ENCODE measurements around the gene PHF20.
"Not testable (repeated sequence)": the region's sequence is repeated elsewhere in the genome, so short reads cannot be mapped to it uniquely, and the experiment has no call there.

PHF20 gene

DNA sequence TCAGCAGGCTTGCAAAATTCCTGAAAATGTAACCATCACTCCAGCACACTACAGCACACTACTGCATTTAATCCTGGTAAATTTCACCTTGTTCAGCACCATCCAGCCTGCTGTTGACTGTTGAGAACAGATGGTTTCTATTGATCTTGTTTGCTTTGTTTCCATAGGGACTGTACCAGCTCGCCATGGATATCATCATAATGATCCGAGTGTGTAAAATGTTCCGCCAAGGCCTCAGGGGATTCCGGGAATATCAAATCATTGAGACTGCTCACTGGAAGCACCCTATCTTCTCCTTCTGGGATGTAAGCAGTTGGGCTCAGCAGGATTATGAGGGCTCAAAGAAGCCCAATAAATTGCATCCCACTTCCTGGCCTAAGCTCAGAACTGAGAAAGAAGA, 200.6 kb downstream of the PHF20 start:
- no peak for DNase-seq

- no peak for DNase-seq
Observed at GRCh38 chr20:35974256-35974655, 202.4 kb downstream of the PHF20 start.

DNA sequence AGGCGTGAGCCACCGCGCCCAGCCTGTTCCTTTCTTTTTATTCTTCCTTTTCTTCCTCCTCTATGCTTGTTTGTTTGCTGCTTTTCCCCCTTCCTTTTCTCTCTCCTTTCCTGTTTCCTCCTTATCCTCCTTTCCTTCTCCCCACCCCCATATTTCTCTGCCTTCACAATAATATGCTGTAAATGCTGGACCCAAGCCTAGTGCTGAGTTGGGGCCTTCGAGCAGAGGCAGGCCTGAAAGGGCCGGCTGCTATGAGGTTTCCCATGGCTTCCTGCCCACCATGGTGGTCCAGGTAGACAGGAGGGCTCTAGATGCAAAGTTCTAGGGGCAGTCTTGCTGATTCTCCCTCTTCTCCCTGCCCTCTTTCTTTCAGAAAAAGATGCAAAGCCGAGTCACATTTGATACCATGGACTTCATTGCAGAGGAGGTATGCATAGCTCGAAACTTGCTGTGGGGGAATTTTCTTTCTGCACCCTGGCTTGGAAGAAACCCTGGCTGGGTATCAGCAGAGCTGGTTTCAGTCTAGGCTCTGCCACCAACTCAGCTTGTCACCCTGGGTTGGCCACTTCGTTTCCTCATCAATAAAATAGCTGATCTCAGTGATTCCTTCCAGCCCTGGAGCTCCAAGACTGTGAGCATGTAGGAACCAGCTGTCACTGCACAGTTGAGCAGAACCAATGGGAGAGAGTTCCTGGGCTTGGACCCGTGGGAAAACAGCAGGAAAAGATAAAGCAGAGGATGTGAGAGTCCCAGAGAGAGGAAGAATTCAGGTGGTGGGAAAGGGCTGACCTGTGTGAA, 204.0 kb downstream of the PHF20 start:
- no peak for DNase-seq

- DNase-seq, result no peak
Observed at GRCh38 chr20:35978041-35978513, 206.3 kb downstream of the PHF20 start.

DNA sequence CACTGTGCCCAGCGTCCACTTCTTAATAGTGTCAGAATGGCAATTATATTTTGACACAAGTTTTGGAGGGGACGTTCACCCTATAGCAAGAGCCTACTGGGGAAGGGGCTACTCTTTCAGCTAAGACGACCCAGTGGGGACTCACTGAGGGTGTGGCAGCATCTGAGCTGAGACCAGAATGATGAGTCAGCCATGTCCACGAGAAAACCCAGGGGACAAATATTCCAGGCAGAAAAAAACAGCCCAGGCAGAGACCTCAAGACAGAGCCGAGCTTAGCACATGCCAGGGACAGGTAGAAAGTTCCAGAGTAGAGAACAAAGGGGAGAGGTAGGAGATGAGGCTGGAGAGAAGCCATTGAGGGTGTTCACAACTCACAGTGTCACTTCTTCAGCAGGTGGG, 207.7 kb downstream of the PHF20 start:
- DNase-seq, result no peak

GRCh38 chr20:35981969-35982368, 210.2 kb downstream of the PHF20 start:
- DNase-seq, result no peak

DNA sequence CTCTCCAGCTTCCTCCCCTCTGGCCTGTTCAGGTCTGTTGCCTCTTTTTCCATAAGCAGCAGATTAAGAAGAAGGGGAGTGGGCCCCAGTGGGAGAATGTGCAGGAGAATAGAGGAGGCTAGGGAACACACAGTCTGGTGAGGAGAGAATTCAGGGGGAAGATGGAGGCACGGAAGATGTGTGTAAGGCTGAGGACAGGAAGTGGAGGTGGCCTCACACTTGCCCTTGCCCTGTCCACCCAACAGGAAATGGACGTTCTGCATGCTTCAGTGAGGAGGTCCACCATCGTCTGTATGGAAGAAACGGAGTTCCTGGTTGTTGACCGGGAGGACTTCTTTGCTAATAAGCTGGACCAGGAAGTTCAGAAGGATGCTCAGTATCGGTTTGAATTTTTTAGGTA, 212.6 kb downstream of the PHF20 start:
- no peak for DNase-seq

GRCh38 chr20:35985806-35986205, 214.0 kb downstream of the PHF20 start:
- no peak for DNase-seq

DNA sequence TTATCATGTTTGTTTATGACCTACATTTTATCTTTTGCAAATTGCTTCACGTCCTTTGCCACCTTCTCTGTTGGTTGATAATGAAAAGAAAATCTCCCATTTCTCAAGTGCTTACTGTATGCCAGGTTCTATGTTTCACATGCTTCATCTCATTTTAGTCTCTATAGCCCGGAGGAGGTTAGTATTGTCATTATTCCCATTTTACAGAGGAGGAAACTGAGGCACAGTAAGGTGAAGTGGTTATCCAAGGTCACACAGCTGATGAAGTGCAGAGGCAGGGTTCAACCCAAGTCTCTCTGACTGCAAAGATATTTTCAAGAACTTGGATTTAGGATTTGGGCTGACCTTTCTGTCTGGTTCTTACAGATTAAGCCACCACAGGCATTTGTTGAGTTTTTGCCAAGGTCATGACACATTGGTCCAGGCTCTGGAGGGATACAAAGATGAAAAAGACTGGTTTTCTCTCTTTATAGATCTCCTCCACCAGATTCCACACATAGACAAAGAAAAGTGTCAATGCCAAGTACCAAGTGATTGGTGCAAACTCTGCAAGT, 217.2 kb downstream of the PHF20 start:
- DNase-seq, result no peak

DNA sequence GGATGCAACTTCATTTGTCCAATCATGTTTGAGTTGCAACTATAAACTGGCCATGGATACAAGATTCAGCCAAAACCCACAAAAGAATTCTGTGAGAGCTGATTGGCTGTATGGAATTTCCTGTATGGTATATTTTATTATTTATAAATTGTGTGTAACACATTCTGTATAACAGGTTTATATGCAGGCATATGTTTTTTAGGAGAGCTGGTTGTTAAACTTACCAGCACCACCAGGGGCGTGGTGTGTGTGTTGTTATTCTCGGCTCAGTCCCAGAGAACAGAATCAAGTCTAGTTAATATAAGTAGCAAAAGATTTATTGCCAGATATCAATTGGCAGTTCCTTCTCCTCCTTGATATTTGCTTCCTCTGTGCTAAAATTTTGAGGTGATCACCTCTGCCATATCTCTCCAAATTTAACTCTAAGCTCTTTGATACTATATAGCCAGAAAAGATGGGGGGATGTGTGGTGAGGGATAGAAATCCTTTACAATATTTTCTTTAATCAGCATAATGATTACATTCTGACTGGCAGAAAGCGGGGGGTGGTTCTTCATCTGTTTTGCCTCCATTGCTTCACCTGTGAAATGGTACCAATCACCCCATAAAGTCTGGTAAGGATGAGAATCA, 219.4 kb downstream of the PHF20 start:
- peak in 1 of 51 donors; percentile 0 for DNase-seq

DNA sequence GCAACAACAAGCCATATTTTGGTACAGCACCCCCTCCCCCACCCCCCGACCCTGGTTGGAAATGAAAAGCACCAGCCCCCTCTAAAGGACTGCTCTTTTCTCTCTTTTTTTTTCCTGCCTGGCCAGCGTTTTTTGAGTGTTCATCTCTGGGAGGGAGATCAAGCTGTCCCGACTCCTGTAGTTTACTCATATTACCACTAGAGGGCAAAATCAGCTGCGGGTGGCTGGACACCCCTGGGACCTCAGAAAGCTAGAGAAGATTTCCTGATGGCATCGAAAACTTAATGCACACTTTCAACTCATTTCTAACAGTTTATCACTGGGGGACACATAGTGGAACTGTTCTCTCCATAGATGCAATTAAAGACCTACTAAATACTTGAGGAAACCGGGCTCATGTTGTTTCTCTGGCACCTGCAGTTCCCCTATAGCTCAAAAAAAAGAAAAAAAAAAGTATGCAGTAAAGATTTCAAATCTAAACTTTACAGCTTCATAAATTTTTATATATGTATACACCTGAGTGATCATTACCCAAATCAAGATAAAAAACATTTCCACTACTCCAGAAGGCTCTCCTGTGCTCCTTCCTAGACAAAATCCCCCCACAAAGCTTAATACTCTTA, 221.0 kb downstream of the PHF20 start:
- DNase-seq, result peak in 38 of 51 donors; percentile 1 to 61 (median 9)

- peak in 49 of 51 donors; percentile 7 to 82 (median 51) for DNase-seq
Observed at GRCh38 chr20:35994994-35995453, 223.2 kb downstream of the PHF20 start.

DNA sequence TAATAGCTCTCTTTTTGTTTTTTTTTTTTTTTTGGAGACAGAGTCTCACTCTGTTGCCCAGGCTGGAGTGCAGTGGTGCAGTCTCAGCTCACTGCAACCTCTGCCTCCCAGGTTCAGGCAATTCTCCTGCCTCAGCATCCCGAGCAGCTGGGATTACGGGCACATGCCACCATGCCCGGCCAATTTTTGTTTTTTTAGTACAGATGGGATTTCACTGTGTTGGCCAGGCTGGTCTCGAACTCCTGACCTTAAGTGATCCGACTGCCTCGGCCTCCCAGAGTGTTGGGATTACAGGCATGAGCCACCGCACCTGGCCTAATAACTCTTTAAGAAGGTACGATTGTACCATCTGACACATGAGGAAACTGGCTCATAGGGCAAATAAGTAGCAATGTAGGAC, 224.7 kb downstream of the PHF20 start:
- not testable (repeated sequence) for DNase-seq

All from hypothalamus (tissue), 51 donors.